HG02798 (cell line): ENCODE data around the gene INPP5A.
"Not testable (repeated sequence)": the region's sequence is repeated elsewhere in the genome, so short reads cannot be mapped to it uniquely, and the experiment has no call there.

Source experiments
- ATAC-seq: cut with Tn5 transposase; IDR thresholded peaks from one replicate; pipeline ENCODE4 v1.9.1; 2021; ENCODE audit warnings: mild to moderate bottlenecking; ENCODE audit not compliant: unreplicated experiment, poor library complexity

INPP5A gene

DNA sequence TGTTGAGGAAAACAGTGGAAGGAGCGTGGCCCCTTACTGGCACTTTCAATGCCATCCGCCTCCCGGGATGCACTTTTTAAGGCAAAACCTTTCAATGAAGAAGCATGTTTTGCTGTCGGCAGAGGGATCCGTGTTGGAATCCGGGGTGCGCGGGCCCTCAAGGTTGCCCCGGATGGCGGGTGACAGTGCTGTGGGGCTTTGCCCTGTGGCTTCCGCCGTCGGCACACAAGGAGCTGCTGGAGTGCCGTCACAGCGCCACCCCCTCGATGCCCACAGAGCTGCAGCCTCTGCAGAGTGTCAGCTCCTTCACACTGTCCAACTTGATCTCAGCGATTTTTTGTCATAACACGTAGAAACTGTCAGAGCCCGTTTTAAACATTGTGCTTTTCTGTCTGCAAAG lies 189.4 kb downstream of the INPP5A start:
- no peak for ATAC-seq

DNA sequence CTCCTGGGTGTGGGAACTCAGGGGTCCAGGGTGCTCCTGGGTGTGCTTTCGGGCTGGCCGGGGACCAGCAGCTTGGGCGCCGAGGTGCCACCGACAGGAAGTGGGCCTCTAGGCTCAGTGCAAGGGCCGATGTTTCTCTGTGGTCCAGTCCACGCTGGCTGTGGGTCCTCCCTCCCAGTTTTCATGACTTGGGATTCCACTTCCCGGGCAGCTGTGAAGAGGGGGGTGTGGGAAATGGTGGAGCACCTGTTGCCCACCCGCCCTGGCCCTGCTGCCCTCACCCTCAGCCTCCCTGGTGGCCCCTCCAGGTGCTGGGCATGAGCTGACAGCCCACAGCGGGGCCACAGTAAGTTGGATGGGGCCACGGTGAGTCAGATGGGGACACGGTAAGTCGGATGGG lies 189.8 kb downstream of the INPP5A start:
- ATAC-seq = no peak

GRCh38 chr10:132728321-132728720 lies 190.7 kb downstream of the INPP5A start:
- ATAC-seq = no peak

GRCh38 chr10:132728741-132729140 lies 191.2 kb downstream of the INPP5A start:
- no peak for ATAC-seq

DNA sequence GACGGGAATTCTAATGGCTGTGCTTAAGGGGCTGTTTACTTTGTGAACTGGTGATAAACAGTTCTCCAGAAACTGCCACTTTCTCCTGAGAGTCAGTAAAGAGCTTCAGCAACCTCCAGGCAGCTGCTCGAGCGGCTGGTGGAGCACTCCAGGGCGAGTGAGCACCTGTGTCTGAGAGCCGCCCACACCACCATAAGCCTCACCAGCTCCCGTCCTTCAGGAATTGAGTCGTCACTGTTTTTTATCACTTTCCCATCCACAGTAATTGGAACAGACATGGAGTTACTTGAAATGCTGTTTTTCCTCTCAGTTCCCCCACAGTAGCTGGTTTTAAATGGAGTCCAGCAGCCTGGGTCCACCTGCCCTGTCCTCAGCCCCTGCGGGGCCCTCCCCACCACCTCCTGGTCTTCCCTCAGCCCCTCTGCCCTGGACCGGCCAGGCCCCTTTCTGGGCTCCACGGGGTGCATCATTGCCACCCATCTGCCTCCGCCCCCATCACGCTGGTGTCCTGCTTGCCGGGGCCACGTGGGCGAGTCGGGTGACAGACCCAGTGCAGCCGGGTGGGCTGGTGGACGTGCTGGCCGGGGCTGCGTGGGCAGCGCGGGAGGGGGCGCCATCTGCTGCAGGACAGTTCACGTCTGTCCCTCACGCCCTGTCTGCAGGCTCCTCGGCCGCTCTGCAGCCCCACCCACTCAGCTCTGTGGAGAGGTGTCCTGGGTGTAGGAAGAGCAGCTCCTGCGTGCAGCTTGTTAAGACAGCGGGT lies 192.4 kb downstream of the INPP5A start:
- no peak for ATAC-seq

DNA sequence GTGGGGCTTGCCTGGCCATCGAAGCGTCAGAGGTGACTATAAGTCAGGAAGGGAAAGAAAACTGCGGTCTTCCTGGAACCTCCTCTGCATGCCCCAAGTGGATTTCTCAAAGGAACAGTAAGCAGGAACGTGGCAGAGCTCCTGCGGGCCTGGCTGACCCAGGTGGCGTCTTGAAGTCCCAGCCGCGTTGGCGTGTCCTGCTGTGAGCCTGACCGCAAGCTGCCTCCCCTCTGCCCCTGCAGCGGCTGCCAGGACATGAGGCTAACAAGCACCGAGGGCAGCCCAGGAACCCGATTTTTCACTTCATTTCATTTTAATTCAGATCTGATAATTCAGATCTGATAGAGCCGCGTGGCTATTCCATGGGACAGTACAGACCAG lies 193.0 kb downstream of the INPP5A start:
- no peak for ATAC-seq

DNA sequence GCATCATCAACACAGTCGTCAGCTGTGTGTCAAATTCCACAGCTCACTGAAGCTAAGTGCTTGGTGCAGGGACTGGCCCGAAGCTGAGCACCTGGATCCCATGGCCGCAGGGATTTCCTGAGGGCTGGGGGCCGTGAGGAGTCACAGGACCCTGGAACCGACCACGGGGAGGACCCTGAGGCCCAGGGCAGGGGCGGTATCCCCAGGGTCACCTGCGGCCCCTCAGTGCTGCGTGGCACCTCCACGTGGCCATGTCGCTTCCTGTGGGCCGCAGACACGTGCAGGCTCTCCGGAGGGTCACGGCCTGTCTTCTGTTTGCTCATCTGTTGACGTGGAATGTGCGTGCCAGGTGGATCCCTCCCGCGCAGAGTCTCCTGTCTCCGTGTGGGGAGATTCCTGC lies 194.9 kb downstream of the INPP5A start:
- ATAC-seq = no peak

DNA sequence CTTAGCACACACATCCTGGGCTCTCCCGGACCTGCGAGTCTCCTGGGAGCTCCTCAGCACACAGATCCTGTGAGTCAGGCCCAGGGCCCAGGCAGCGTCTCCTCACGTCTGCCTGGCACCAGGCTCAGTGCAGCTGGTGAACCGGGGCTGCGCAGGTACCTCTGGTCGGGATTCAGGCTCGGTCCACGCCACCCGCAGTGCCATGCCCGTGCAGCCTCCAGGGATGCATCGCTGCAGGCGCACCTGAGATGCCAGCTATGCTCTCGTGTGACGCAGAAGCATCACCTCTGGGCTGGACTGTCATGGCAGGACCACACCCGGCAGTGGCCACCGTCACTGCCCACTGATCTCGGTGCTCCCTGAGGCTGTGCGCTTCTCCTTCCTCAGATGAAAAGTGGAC lies 196.3 kb downstream of the INPP5A start:
- ATAC-seq = no peak

DNA sequence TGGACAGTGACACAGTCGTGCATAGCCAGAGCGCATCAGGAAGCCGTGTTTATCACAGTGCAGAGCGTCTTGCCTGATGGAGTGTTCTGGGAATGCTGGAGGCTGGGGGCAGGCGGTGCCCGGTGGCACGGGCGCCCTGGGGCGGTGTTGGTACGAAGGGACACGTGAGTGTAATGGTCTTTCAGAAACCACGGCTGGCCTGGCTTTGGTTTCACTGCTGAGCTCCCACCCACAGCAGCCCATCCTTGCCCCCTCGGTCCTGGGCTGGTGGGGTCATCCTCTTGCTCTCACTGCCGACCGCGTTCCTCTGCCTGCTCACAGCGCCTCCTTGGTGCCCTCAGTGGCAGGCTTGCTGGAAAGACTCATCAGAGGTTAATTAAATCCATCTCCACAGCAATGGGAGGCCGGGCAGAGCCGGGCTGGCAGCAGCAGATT lies 197.8 kb downstream of the INPP5A start:
- no peak for ATAC-seq

- no peak for ATAC-seq
Measured at GRCh38 chr10:132735923-132736391, 198.4 kb downstream of the INPP5A start.

GRCh38 chr10:132737390-132738048 lies 199.9 kb downstream of the INPP5A start:
- ATAC-seq = no peak

DNA sequence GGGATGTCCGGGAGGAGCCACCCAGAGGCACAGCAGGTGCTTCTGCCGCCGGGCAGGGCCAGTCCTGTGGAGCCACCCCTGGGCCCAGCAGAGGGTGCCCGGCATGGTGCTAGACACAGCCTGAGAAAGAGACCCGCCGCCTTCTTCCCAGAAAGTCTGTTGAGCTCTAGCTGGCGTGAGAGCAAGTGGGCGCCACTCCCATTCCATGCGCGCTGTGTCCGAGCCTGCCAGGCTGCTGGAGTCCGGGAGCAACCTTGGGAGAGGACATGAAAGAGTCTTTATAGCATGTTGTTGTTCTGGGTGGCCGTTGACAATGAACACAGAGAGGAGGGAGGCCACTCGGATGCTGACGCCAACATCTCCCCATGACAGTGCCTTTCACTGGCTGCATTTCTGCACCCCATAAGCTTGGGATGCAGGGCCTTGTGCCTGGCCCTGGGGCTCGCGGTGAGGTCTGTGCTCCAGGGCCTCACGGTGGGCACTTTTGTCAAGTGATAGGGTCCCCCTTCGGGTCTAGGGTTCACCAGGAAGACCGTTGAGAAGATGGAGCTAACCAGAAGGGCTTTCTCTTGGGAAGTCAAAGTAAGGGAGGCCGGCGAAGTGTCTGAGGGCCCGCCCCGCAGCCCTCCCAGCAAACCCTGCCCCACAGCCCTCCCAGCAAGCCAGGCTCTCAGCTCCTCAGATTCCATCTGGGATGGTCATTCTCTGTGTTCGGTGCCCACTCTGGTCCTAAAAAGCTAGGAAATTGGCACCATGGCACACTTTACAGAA lies 201.1 kb downstream of the INPP5A start:
- no peak for ATAC-seq

DNA sequence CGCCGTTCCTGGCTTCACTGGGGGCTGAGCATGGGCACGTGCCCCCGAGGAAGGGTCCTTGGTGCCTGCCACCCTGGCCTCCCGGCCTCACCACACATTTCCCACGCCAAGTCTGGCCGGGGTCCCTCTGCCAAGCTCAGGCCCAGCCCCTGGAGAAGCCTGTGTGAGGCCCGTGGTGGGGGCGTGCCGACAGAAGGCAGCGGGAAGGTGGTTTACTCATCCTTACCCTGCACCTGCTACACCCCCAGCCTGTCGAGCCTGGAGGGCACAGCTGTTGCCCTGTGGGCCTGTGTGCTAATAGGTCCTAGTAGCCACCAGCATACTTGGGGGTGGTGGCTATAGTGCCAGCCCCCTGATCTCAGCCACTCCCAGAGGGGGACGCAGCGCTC lies 201.6 kb downstream of the INPP5A start:
- ATAC-seq = no peak

DNA sequence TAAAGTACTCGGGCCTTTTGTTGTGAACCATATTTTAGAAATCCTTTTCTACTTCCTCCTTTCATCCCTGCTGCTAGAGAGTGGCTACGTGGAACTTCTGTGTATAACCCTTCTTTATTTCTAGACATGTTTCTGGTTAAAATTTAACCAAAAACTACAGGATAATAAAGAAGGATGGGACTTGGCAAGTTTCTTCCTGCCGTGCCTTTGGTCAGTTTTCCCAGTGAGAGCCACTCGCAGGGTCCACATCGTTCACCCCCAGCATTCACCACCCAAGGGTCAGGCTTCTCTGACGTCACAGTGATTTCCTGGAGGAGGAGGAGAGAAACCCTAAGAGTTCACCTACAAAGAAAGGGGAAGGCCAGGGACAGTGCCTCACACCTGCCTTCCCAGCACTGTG lies 203.0 kb downstream of the INPP5A start:
- ATAC-seq = no peak

- no peak for ATAC-seq
Measured at GRCh38 chr10:132742167-132742836, 204.7 kb downstream of the INPP5A start.

DNA sequence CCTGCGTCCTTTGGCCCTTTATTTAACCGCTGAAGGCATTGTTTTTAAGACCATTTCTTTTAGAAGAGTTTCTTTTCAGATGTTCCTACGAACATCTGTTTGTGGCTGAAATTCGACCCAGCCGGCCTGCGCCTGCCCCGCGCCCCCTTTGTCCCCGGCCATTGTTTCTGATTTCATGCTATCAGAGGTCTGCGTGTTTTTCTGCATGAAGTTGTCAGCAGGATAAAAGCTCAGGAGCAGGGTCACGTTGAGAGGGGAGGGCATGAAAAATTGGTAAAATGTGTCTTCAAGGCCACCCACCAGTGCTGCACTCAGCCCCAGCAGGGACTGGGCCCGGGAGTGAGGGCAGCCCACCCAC lies 205.2 kb downstream of the INPP5A start:
- no peak for ATAC-seq

DNA sequence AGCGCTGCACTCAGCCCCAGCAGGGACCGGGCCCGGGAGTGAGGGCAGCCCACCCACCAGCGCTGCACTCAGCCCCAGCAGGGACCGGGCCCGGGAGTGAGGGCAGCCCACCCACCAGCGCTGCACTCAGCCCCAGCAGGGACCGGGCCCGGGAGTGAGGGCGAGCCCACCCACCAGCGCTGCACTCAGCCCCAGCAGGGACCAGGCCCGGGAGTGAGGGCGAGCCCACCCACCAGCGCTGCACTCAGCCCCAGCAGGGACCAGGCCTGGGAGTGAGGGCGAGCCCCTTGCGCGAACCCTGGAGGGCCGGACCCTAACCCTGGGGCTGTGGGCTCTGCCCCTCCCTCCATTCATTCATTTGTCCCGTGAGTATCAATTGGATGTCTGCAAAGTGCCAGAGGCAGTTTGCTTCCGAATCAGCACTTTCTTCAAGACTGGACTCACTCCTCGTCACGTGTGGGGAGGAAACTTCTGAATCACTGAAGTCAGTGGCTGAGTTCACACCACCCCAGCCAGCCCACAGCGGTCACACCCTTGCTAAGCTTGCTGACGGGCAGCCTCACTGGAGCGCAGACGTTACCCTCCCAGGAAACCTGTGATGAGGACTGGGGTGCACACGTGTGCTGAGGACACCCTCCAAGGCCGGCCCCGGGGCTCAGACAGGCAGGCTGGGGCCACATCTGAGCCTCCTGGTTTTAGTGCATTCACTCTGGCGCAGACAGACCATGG lies 205.8 kb downstream of the INPP5A start:
- not testable (repeated sequence) for ATAC-seq

GRCh38 chr10:132743925-132744490 lies 206.4 kb downstream of the INPP5A start:
- no peak for ATAC-seq

GRCh38 chr10:132744839-132745238 lies 207.3 kb downstream of the INPP5A start:
- no peak for ATAC-seq

DNA sequence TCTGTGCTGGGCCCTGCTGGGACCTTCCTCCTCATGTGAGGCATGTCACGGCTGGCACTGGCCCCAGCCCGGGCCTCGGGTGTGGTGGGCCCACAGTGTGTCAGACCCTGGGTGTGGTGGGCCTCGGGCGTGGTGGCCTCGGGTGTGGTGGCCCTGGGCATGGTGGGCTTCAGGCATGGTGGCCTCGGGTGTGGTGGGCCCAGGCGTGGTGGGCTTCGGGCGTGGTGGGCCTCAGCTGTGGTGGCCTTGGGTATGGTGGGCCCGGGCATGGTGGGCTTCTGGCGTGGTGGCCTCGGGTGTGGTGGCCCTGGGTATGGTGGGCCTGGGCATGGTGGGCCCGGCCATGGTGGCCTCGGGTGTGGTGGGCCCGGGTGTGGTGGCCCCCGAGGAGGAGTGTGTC lies 207.9 kb downstream of the INPP5A start:
- no peak for ATAC-seq
